ENCODE results near the gene GCNT4. TPM values are rescaled to one million over a fixed set of nuclear protein-coding genes. Genes with fewer than 3 reads are reported as not detected.

Gene GCNT4
- polyA plus RNA-seq, 1 of the 3 experiments (the other 2 are of a cell fraction), result 0.02 TPM

GRCh38 chr5:75045071-75045470, 7.3 kb downstream of the GCNT4 start:
- no peaks in the 10 kb centered on the region for H3K79me2 ChIP-seq (ENCODE audit: insufficient read depth)
- CTCF ChIA-PET, result no interaction called here
- no peaks in the 10 kb centered on the region for H3K4me1 ChIP-seq (ENCODE audit: control insufficient read depth in 1 of 2, insufficient read depth in 2 of 2, low read depth in 1 of 2, low read length in 1 of 2)
- 68% methylated on average over 2 of the region's 2 CpGs for WGBS (ENCODE audit: low lambda C conversion rate)
- DNase-seq, result no peak
- H3K27ac ChIP-seq (ENCODE audit: low read depth in 2 of 2, low read length in 1 of 2), result no peak overlapping the region
- TF ChIP-seq TCF12 (IDR thresholded peaks at IDR 0.05) (no peak), SMC3 (IDR thresholded peaks at IDR 0.05; ENCODE audit: low read depth, low read length) (no peak), TEAD4 (IDR thresholded peaks at IDR 0.05; ENCODE audit: borderline replicate concordance, insufficient read depth) (no peak), FOXM1 (IDR thresholded peaks at IDR 0.05; ENCODE audit: low read depth) (no peak), MEF2A (IDR thresholded peaks at IDR 0.05; ENCODE audit: borderline replicate concordance, low read depth) (no peak), RCOR1 (IDR thresholded peaks at IDR 0.05; ENCODE audit: low read length) (no peak), MXI1 (IDR thresholded peaks at IDR 0.05; ENCODE audit: low read depth, low read length) (no peak), EP300 (IDR thresholded peaks at IDR 0.05; ENCODE audit: borderline replicate concordance in 1 of 2, low read depth in 1 of 2, low read length in 1 of 2) (no peak), CHD2 (IDR thresholded peaks at IDR 0.05; ENCODE audit: low read length, partially characterized antibody) (no peak), POLR2AphosphoS5 (IDR thresholded peaks at IDR 0.05; ENCODE audit: low read depth, low read length) (no peak), FOXJ3 (CRISPR knock-in tag; IDR thresholded peaks at IDR 0.05) (no peak)
- no peaks in the 10 kb centered on the region for H3K36me3 ChIP-seq (replicated peaks in 1 of 2; ENCODE audit: control insufficient read depth in 1 of 2, insufficient read depth in 2 of 2, low read length in 1 of 2)
- no peaks in the 10 kb centered on the region for H3F3A ChIP-seq (replicated peaks; ENCODE audit: insufficient read depth)
- H2AFZ ChIP-seq (ENCODE audit: low read depth), result no peak overlapping the region
- no peaks in the 10 kb centered on the region for H3K27me3 ChIP-seq (ENCODE audit: insufficient read depth)
- H3K9me2 ChIP-seq, result no peaks in the 10 kb centered on the region
- POLR2A ChIA-PET, result no interaction called here
- no peak overlapping the region for H3K4me3 ChIP-seq (ENCODE audit: low read depth in 2 of 2, low read length in 1 of 2)
- no peaks in the 10 kb centered on the region for H4K20me1 ChIP-seq (ENCODE audit: insufficient read depth)
- H3K9me3 ChIP-seq, result no peaks in the 10 kb centered on the region
- H3K9ac ChIP-seq, result no peak overlapping the region
- no peak overlapping the region for H3K4me2 ChIP-seq

DNA sequence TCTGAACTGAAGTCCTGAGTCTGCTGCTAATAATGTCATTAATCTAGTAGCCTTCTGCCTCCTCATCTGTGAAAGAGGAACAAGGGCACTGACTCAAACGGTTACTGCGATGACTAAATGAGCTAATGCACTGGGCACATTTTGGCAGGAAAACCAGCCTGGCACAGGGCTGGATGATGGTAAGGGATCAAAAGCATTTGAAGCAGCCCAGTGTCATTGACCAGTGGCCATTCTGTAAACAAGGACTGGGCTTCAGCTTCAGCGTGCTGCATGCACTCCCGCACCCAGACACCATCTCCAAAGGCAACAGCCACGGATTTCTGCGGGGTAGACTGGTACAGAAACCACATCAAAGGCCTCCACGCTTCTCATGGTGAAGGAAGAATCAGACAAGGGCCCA, 8.0 kb downstream of the GCNT4 start:
- no peaks in the 10 kb centered on the region for H3F3A ChIP-seq (replicated peaks; ENCODE audit: insufficient read depth)
- WGBS (ENCODE audit: low lambda C conversion rate), result 48% methylated on average over 7 of the region's 7 CpGs
- H3K36me3 ChIP-seq (replicated peaks in 1 of 2; ENCODE audit: control insufficient read depth in 1 of 2, insufficient read depth in 2 of 2, low read length in 1 of 2), result no peaks in the 10 kb centered on the region
- H3K4me1 ChIP-seq (ENCODE audit: control insufficient read depth in 1 of 2, insufficient read depth in 2 of 2, low read depth in 1 of 2, low read length in 1 of 2), result no peaks in the 10 kb centered on the region
- no peak for DNase-seq
- CTCF ChIA-PET, result no interaction called here
- H4K20me1 ChIP-seq (ENCODE audit: insufficient read depth), result no peaks in the 10 kb centered on the region
- H2AFZ ChIP-seq (ENCODE audit: low read depth), result no peak overlapping the region
- H3K9me2 ChIP-seq, result no peaks in the 10 kb centered on the region
- H3K9ac ChIP-seq, result no peak overlapping the region
- no peaks in the 10 kb centered on the region for H3K79me2 ChIP-seq (ENCODE audit: insufficient read depth)
- POLR2A ChIA-PET, result no interaction called here
- TF ChIP-seq RXRA (IDR thresholded peaks at IDR 0.05; ENCODE audit: borderline replicate concordance, low read depth), result no peak
- TF ChIP-seq TEAD4 (IDR thresholded peaks at IDR 0.05; ENCODE audit: borderline replicate concordance, insufficient read depth), result no peak
- TF ChIP-seq YY1 (IDR thresholded peaks at IDR 0.05; ENCODE audit: low read depth), result no peak
- TF ChIP-seq RAD21 (IDR thresholded peaks at IDR 0.05; ENCODE audit: low read length), result no peak
- no peak for TF ChIP-seq RFX5 (IDR thresholded peaks at IDR 0.05; ENCODE audit: low read length)
- TF ChIP-seq, protein P1, sequence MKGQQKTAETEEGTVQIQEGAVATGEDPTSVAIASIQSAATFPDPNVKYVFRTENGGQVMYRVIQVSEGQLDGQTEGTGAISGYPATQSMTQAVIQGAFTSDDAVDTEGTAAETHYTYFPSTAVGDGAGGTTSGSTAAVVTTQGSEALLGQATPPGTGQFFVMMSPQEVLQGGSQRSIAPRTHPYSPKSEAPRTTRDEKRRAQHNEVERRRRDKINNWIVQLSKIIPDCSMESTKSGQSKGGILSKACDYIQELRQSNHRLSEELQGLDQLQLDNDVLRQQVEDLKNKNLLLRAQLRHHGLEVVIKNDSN (IDR thresholded peaks at IDR 0.05; ENCODE audit: borderline replicate concordance, low read depth), result no peak
- H3K27ac ChIP-seq (ENCODE audit: low read depth in 2 of 2, low read length in 1 of 2), result no peak overlapping the region
- H3K27me3 ChIP-seq (ENCODE audit: insufficient read depth), result no peaks in the 10 kb centered on the region
- H3K4me2 ChIP-seq, result no peak overlapping the region
- H3K4me3 ChIP-seq (ENCODE audit: low read depth in 2 of 2, low read length in 1 of 2), result no peak overlapping the region
- H3K9me3 ChIP-seq, result no peaks in the 10 kb centered on the region
